Stimulated activated CD4-positive, alpha-beta T cell treated with anti-CD3 and anti-CD28 coated beads, Interleukin-1b, Interleukin-23, amount 100 ng/mL, for 24 hours (primary cell): Measurements from ENCODE around the gene DTHD1.
A peak's percentile ranks its signal among the peaks of the same experiment; 100 is the strongest.

ENCODE experiments used
- DNase-seq, 4 experiments: peaks; one replicate each; pipeline ENCODE4 v3.0.0-alpha.2; 2020; ENCODE audit warnings: low read depth in 4 of 4, low spot score in 1 of 4

DTHD1 gene

GRCh38 chr4:36313703-36314102, 32.3 kb downstream of the DTHD1 start:
- no peak for DNase-seq

- no peak for DNase-seq
Observed at GRCh38 chr4:36316607-36317006, 35.2 kb downstream of the DTHD1 start.

GRCh38 chr4:36317721-36318120, 36.3 kb downstream of the DTHD1 start:
- no peak for DNase-seq

GRCh38 chr4:36320117-36320896, 38.9 kb downstream of the DTHD1 start:
- no peak for DNase-seq

GRCh38 chr4:36321176-36321575, 39.8 kb downstream of the DTHD1 start:
- DNase-seq = no peak

- DNase-seq = peak in 1 of 4 experiments; percentile 9
Observed at GRCh38 chr4:36322921-36323354, 41.5 kb downstream of the DTHD1 start.

GRCh38 chr4:36323816-36324419, 42.5 kb downstream of the DTHD1 start:
- DNase-seq = no peak

GRCh38 chr4:36324808-36325207, 43.4 kb downstream of the DTHD1 start:
- DNase-seq = no peak

- no peak for DNase-seq
Observed at GRCh38 chr4:36325499-36325898, 44.1 kb downstream of the DTHD1 start.

GRCh38 chr4:36325926-36326325, 44.5 kb downstream of the DTHD1 start:
- no peak for DNase-seq

GRCh38 chr4:36326476-36327029, 45.1 kb downstream of the DTHD1 start:
- DNase-seq = no peak

- no peak for DNase-seq
Observed at GRCh38 chr4:36327400-36327799, 46.0 kb downstream of the DTHD1 start.

- DNase-seq = no peak
Observed at GRCh38 chr4:36328130-36328529, 46.7 kb downstream of the DTHD1 start.

GRCh38 chr4:36329228-36329627, 47.8 kb downstream of the DTHD1 start:
- no peak for DNase-seq

- no peak for DNase-seq
Observed at GRCh38 chr4:36330796-36331195, 49.4 kb downstream of the DTHD1 start.

- no peak for DNase-seq
Observed at GRCh38 chr4:36332023-36332781, 50.8 kb downstream of the DTHD1 start.

GRCh38 chr4:36332782-36333131, 51.3 kb downstream of the DTHD1 start:
- no peak for DNase-seq

GRCh38 chr4:36333303-36333877, 52.0 kb downstream of the DTHD1 start:
- DNase-seq = no peak

GRCh38 chr4:36337665-36338185, 56.3 kb downstream of the DTHD1 start:
- no peak for DNase-seq

GRCh38 chr4:36338973-36339372, 57.6 kb downstream of the DTHD1 start:
- no peak for DNase-seq

- no peak for DNase-seq
Observed at GRCh38 chr4:36341936-36342335, 60.5 kb downstream of the DTHD1 start.
